ENCODE results near the gene FOXL2NB.

DNA sequence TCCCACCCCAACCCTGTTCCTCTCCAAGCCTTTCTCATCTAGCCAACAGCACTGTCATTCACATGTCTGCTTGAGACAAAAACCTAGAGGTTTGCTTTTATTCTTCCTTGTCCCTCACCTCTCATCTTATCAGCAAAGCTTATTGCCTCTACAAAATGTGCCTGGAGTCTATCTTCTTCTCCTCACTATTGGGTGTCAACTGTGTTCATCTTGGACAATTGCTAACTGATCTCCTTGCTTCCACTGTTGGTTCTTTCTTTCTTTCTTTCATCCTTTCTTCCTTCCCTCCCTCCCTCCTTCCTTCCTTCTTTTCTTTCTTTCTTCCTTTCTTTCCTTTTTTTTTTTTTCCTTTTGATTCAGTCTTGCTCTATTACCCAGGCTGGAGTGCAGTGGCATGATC is 48.3 kb upstream of the FOXL2NB start:
- TF ChIP-seq, protein P1, sequence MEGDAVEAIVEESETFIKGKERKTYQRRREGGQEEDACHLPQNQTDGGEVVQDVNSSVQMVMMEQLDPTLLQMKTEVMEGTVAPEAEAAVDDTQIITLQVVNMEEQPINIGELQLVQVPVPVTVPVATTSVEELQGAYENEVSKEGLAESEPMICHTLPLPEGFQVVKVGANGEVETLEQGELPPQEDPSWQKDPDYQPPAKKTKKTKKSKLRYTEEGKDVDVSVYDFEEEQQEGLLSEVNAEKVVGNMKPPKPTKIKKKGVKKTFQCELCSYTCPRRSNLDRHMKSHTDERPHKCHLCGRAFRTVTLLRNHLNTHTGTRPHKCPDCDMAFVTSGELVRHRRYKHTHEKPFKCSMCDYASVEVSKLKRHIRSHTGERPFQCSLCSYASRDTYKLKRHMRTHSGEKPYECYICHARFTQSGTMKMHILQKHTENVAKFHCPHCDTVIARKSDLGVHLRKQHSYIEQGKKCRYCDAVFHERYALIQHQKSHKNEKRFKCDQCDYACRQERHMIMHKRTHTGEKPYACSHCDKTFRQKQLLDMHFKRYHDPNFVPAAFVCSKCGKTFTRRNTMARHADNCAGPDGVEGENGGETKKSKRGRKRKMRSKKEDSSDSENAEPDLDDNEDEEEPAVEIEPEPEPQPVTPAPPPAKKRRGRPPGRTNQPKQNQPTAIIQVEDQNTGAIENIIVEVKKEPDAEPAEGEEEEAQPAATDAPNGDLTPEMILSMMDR (IDR thresholded peaks at IDR 0.05), result no peak
- TF ChIP-seq POLR2A (IDR thresholded peaks at IDR 0.05) (no peak), POLR2AphosphoS5 (IDR thresholded peaks at IDR 0.05) (no peak), EP300 (IDR thresholded peaks at IDR 0.05) (no peak)
